H9 (cell line): ENCODE measurements around the gene KRT15. TPM values are rescaled to one million over a fixed set of nuclear protein-coding genes. Genes with fewer than 3 reads are reported as not detected.
A peak's percentile ranks its signal among the peaks of the same experiment; 100 is the strongest.

Source experiments
- DNase-seq: peaks from one replicate; pipeline ENCODE4 v3.0.0-alpha.2; 2017
- H2AFZ ChIP-seq: one replicate; pipeline ENCODE4 v1.6.1; 2013; ENCODE audit warnings: mild to moderate bottlenecking, low read length, control low read depth, moderate library complexity
- H2AK5ac ChIP-seq: 2 replicates; pipeline ENCODE4 v1.6.1; 2013; ENCODE audit warnings: low read length, control low read depth, mixed read lengths; ENCODE audit not compliant: insufficient read length
- H2BK120ac ChIP-seq: one replicate; pipeline ENCODE4 v1.6.1; 2013; ENCODE audit warnings: low read depth, mild to moderate bottlenecking, low read length, control low read depth, inconsistent platforms; ENCODE audit not compliant: poor library complexity, severe bottlenecking
- H2BK12ac ChIP-seq: 2 replicates; pipeline ENCODE4 v1.6.1; 2013; ENCODE audit warnings: low read length, control low read depth, mixed read lengths, low read depth; ENCODE audit not compliant: insufficient read length
- H2BK15ac ChIP-seq: 2 replicates; pipeline ENCODE4 v1.6.1; 2013; ENCODE audit warnings: low read depth, low read length, control low read depth
- H2BK20ac ChIP-seq: one replicate; pipeline ENCODE4 v1.6.1; 2013; ENCODE audit warnings: low read depth, mild to moderate bottlenecking, low read length, control low read depth, inconsistent platforms; ENCODE audit not compliant: poor library complexity, severe bottlenecking
- H2BK5ac ChIP-seq: 2 replicates; pipeline ENCODE4 v1.6.1; 2013; ENCODE audit warnings: low read length, control low read depth, mixed read lengths; ENCODE audit not compliant: insufficient read length
- H3K14ac ChIP-seq: 2 replicates; pipeline ENCODE4 v1.6.1; 2013; ENCODE audit warnings: low read length, control low read depth; ENCODE audit not compliant: insufficient read depth
- H3K18ac ChIP-seq: 2 replicates; pipeline ENCODE4 v1.6.1; 2013; ENCODE audit warnings: low read depth, mild to moderate bottlenecking, mixed read lengths, low read length, control low read depth; ENCODE audit not compliant: insufficient read length
- H3K23ac ChIP-seq: 2 replicates; pipeline ENCODE4 v1.6.1; 2013; ENCODE audit warnings: low read length, control low read depth, mixed read lengths, low read depth; ENCODE audit not compliant: insufficient read length
- H3K23me2 ChIP-seq: 2 replicates; pipeline ENCODE4 v1.6.1; 2013; ENCODE audit warnings: low read depth, mild to moderate bottlenecking, mixed read lengths, low read length, control low read depth; ENCODE audit not compliant: insufficient read length, poor library complexity, severe bottlenecking
- H3K27ac ChIP-seq: 2 replicates; pipeline ENCODE4 v1.5.1; 2013; ENCODE audit warnings: low read length, control low read depth, mixed read lengths, low read depth; ENCODE audit not compliant: insufficient read length
- H3K27me3 ChIP-seq: 2 replicates; pipeline ENCODE4 v1.6.1; 2013; ENCODE audit warnings: low read length, control low read depth, inconsistent platforms; ENCODE audit not compliant: insufficient read depth
- H3K4ac ChIP-seq: 2 replicates; pipeline ENCODE4 v1.6.1; 2013; ENCODE audit warnings: low read depth, mild to moderate bottlenecking, control low read depth, inconsistent platforms, low read length, moderate library complexity
- H3K4me1 ChIP-seq: 2 replicates; pipeline ENCODE4 v1.6.1; 2013; ENCODE audit warnings: low read length, control low read depth, inconsistent platforms; ENCODE audit not compliant: insufficient read depth
- H3K4me2 ChIP-seq: 2 replicates; pipeline ENCODE4 v1.6.1; 2013; ENCODE audit warnings: low read length, control low read depth, mixed read lengths; ENCODE audit not compliant: insufficient read length, insufficient read depth
- H3K56ac ChIP-seq: 2 replicates; pipeline ENCODE4 v1.6.1; 2013; ENCODE audit warnings: low read depth, mild to moderate bottlenecking, mixed read lengths, low read length, control low read depth; ENCODE audit not compliant: insufficient read length
- H3K79me1 ChIP-seq: 2 replicates; pipeline ENCODE4 v1.6.1; 2013; ENCODE audit warnings: low read depth, mild to moderate bottlenecking, moderate library complexity, low read length, control low read depth, inconsistent platforms; ENCODE audit not compliant: insufficient read depth, poor library complexity, severe bottlenecking
- H3K79me2 ChIP-seq: 2 replicates; pipeline ENCODE4 v1.6.1; 2013; ENCODE audit warnings: low read length, control low read depth, inconsistent platforms; ENCODE audit not compliant: insufficient read depth
- H3K9ac ChIP-seq: 2 replicates; pipeline ENCODE4 v1.6.1; 2013; ENCODE audit warnings: low read length, control low read depth, mixed read lengths; ENCODE audit not compliant: insufficient read length; ENCODE audit errors: extremely low read depth
- H3K9me3 ChIP-seq: one replicate; pipeline ENCODE4 v1.6.1; 2013; ENCODE audit warnings: low read depth, low read length, inconsistent platforms; ENCODE audit not compliant: control insufficient read depth
- H3T11ph ChIP-seq: one replicate; pipeline ENCODE4 v1.6.1; 2013; ENCODE audit warnings: mild to moderate bottlenecking, low read length, control low read depth, inconsistent platforms
- H4K20me1 ChIP-seq: one replicate; pipeline ENCODE4 v1.6.1; 2013; ENCODE audit not compliant: control insufficient read depth, insufficient read length, insufficient read depth
- H4K5ac ChIP-seq: 2 replicates; pipeline ENCODE4 v1.6.1; 2013; ENCODE audit warnings: low read depth, mild to moderate bottlenecking, mixed read lengths, low read length, control low read depth; ENCODE audit not compliant: insufficient read length
- H4K8ac ChIP-seq: replicated peaks from 2 replicates; pipeline ENCODE4 v1.6.1; 2013; ENCODE audit warnings: low read length, control low read depth, mixed read lengths, low read depth; ENCODE audit not compliant: insufficient read length
- H4K91ac ChIP-seq: 2 replicates; pipeline ENCODE4 v1.6.1; 2013; ENCODE audit warnings: low read depth, mild to moderate bottlenecking, moderate library complexity, mixed read lengths, low read length, control low read depth; ENCODE audit not compliant: insufficient read length
- H3K27ac Mint-ChIP-seq, 3 experiments: 2 replicates in 2 of 3; 3 replicates in 1 of 3; pipeline ENCODE4 v1.8.0; 2020 to 2021; ENCODE audit warnings: mixed read lengths in 3 of 3, mild to moderate bottlenecking in 1 of 3, moderate library complexity in 1 of 3
- H3K27me3 Mint-ChIP-seq: 2 replicates; pipeline ENCODE4 v1.8.0; 2021; ENCODE audit warnings: low read depth, mild to moderate bottlenecking, moderate library complexity, mixed read lengths
- H3K36me3 Mint-ChIP-seq, 3 experiments: 2 replicates in 2 of 3; 3 replicates in 1 of 3; pipeline ENCODE4 v1.8.0; 2020 to 2021; ENCODE audit warnings: low read depth in 3 of 3, mixed read lengths in 3 of 3; ENCODE audit not compliant: insufficient read depth in 1 of 3
- H3K4me1 Mint-ChIP-seq, 2 experiments: 2 replicates each; pipeline ENCODE4 v1.8.0; 2020; ENCODE audit warnings: mixed read lengths in 2 of 2
- H3K4me3 Mint-ChIP-seq, 2 experiments: 2 replicates in 1 of 2; 3 replicates in 1 of 2; pipeline ENCODE4 v1.8.0; 2020 to 2021; ENCODE audit warnings: mild to moderate bottlenecking in 2 of 2, mixed read lengths in 2 of 2, moderate library complexity in 1 of 2
- H3K9me3 Mint-ChIP-seq, 2 experiments: 2 replicates in 1 of 2; 3 replicates in 1 of 2; pipeline ENCODE4 v1.8.0; 2020; ENCODE audit warnings: mild to moderate bottlenecking in 2 of 2, mixed read lengths in 2 of 2, moderate library complexity in 1 of 2
- WGBS: extraction: QIAGEN DNeasy Blood & Tissue Kit; methylation state at CpG from one replicate; pipeline ENCODE4 v1.1.7; 2013; ENCODE audit warnings: missing lambda C conversion rate, low lambda C conversion rate, mixed read lengths; ENCODE audit not compliant: insufficient read length; ENCODE audit errors: extremely low coverage; 5-methylcytosine and 5-hydroxymethylcytosine counted together
- total RNA-seq: library from RNA; stranded (reverse); gene quantifications from 2 replicates; pipeline ENCODE4 v1.2.1, GENCODE V29; 2021
- TF ChIP-seq, protein P1 (sequence below): fragments of 200-600 bp; sonication (generic); conservative IDR thresholded peaks from 3 replicates; pipeline ENCODE4 v1.8.0; 2021; ENCODE audit warnings: antibody characterized with exemption, mild to moderate bottlenecking

KRT15 gene
- total RNA-seq, 1 experiment from 2014 or later, result 0.87 TPM

DNA sequence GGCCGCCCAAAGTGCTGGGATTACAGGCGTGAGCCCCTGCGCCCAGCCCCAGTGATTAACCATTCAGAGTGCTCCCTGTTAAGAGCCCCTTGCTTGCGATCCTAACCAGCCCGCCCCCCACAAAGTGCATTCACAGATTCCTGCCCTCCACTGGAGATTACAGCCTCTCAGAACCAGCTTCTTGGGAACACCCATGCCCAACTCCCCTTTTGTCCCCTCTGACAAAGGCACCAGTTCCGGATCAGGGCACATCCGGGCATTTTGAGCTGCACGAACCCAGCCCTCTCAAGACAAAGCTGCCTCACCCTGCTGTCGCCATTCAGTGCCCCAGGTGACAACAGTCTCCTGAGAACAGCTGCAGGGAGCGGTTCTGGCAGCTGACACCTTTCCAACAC is 10.3 kb upstream of the KRT15 start:
- Histone ChIP-seq H3K79me2 (peaks cover 4% of the 10 kb centered on the region; the same call in 1 of the 2 replicates), H4K20me1 (no peaks in the 10 kb centered on the region), H4K8ac (no peak overlapping the region), H2AFZ (no peak overlapping the region), H3K23me2 (peaks cover 13% of the 10 kb centered on the region), H3T11ph (no peak overlapping the region), H3K9me3 (no peaks in the 10 kb centered on the region), H2BK15ac (no peak overlapping the region), H3K9ac (no peak overlapping the region), H2AK5ac (no peak overlapping the region), H3K4me2 (no peak overlapping the region), H3K4me1 (no peaks in the 10 kb centered on the region), H2BK20ac (no peak overlapping the region), H3K18ac (peak overlapping the region; percentile 36), H3K23ac (no peak overlapping the region), H3K79me1 (no peaks in the 10 kb centered on the region), H3K56ac (no peak overlapping the region), H4K91ac (no peak overlapping the region), H3K14ac (0 out of 2 replicates have a peak overlapping the region, but pooled peaks have one; percentile 50), H2BK12ac (no peak overlapping the region), H4K5ac (no peak overlapping the region), H3K27me3 (no peaks in the 10 kb centered on the region), H2BK5ac (no peak overlapping the region), H3K4ac (no peak overlapping the region), H2BK120ac (no peak overlapping the region), H3K27ac (no peak overlapping the region)
- H3K27me3 Mint-ChIP-seq, result peaks cover 20% of the 10 kb centered on the region
- no peaks in the 10 kb centered on the region for H3K9me3 Mint-ChIP-seq
- peaks cover 19 to 29% (median 26%) of the 10 kb centered on the region in 3 experiments; a peak in 6 of 7 replicates for H3K36me3 Mint-ChIP-seq
- WGBS, result no CpG with 5 or more reads among the region's 10 CpGs
- no peak for DNase-seq
- H3K27ac Mint-ChIP-seq, result peak overlapping the region; percentile 19 to 96 (median 25); a peak in 3 of 7 replicates
- H3K4me1 Mint-ChIP-seq, result peaks cover 30 to 33% of the 10 kb centered on the region in 2 experiments
- TF ChIP-seq, protein P1, sequence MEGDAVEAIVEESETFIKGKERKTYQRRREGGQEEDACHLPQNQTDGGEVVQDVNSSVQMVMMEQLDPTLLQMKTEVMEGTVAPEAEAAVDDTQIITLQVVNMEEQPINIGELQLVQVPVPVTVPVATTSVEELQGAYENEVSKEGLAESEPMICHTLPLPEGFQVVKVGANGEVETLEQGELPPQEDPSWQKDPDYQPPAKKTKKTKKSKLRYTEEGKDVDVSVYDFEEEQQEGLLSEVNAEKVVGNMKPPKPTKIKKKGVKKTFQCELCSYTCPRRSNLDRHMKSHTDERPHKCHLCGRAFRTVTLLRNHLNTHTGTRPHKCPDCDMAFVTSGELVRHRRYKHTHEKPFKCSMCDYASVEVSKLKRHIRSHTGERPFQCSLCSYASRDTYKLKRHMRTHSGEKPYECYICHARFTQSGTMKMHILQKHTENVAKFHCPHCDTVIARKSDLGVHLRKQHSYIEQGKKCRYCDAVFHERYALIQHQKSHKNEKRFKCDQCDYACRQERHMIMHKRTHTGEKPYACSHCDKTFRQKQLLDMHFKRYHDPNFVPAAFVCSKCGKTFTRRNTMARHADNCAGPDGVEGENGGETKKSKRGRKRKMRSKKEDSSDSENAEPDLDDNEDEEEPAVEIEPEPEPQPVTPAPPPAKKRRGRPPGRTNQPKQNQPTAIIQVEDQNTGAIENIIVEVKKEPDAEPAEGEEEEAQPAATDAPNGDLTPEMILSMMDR, result no peak
- peak overlapping the region; percentile 88 to 94 for H3K4me3 Mint-ChIP-seq
